Measurements from ENCODE around the gene SFXN5.
A peak's percentile ranks its signal among the peaks of the same experiment; 100 is the strongest.
"Not testable (repeated sequence)": the region's sequence is repeated elsewhere in the genome, so short reads cannot be mapped to it uniquely, and the experiment has no call there.

The SFXN5 gene

DNA sequence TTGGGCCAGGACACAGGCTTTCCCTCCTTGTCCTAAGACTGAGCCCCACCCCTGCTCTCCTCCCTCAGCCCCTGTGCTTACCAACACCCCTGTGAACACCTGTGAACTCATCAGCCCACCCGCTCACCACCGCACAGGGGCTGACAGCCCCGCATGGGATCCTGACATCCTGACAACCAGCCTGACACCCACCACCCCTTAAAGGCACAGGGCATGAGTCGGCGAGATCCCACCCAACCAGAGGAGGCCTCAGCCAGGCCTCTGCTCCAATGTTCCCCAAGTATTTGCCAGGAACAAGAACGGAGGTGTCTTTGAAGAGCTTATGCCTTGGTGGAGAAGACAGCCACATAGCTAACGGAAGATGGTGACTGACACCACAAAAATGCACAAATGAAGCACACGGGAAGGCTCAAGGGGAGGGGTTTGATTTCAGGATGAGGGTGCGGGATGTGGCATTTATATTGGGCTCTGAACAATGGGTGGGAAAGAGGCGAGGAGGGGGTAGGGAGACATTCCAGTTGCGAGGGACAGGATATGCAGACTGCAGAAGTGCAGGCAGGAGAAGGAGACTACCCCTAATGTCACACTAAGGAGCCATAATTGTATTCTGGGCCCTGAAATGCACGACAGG lies 30.2 kb upstream of the SFXN5 start:
- DNase-seq = no peak

DNA sequence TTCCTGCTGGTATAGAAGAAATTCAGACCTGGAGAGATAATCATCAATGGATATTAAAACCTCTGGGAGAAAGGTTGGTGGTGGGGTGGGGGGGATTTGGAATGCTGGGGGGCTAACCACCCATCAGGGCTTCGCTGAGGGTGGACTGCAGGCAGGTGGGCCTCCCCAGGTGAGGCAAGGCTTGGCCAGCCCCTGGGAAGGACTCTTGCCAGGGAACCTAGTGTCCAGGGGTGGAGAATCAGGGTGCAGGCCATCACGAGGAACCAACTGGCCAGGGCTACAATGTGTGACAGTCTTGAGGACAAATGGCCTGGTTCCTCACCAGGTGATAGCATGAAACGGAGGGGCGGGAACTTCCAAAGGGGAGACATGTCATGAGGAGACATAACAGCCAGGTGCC lies 29.4 kb upstream of the SFXN5 start:
- DNase-seq = no peak

DNA sequence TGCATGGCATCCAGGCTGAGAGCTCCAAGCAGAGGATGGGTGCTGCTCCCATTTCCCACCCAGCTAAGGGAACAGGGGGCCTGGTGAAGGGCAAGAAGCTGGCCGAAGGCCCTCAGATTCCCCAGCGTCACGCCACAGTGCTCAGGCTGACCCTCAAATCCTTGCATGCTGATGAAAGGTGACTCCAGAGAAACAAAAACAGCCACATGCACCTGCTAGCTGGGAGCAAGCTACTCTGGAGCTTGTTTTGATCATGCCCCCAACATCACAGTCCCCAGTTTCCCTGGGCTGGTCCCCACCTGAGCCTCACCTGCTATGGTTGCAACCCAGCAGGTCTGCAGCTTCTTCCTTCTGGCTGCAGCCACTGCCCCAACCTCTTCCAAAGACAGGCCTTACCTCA lies 28.0 kb upstream of the SFXN5 start:
- DNase-seq = no peak

- no peak for DNase-seq
Measured at GRCh38 chr2:73095910-73096309, 24.4 kb upstream of the SFXN5 start.

DNA sequence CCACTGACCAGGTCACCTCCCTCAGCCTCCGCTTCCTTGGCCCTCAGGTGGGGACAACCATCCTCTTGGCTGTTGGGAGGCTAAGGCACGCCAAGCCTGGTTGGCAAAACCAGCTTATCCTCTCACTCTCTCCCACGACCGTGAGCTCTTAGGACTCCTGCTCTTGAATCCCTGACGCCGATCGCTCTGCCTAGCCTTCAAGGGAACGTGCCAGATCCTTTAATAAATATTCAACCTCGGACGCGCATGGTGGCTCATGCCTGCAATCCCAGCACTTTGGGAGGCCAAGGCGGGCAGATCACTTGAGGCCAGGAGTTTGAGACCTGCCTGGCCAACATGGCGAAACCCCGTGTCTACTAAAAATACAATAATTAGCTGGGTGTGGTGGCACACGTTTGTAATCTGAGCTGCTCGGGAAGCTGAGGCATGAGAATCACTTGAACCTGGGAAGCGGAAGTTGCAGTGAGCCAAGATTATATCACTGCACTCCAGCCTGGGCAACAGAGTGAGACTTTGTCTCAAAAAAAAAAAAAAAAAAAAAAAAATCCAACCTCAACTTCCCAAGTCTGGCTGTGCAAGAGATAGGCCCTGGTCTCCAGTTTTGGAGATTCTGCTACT lies 22.2 kb upstream of the SFXN5 start:
- DNase-seq = not testable (repeated sequence)

DNA sequence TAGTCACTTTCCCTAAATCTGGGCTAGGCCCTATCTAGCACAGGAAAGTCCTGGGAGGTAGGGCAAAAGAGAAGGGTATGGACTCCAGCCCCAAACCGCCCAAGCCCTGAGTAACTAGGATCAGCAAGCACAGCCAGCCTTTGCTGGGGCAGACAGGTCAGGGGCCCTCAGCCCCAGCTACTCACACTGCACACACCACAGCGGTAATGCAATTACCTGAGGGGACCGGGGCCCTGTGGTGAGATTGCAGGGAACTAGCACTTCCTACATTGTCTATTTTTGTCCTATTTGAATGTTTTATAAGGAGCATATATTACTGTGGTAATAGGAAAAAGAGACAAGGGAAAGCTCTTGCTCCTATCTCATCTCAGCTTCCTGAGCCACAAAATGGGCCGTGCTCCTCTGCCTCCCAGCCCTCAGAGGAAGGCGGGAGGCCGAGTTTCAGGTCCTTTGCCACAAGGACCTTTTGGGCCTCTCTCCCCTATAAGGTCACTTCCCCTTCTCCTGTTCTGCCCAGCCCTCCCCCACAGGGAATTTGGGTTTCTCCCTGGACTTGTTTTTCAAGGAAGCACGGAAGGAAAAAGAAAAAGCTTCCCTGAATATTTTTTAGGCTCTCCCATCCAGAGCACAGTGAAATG lies 20.8 kb upstream of the SFXN5 start:
- no peak for DNase-seq

GRCh38 chr2:73091696-73092095 lies 20.2 kb upstream of the SFXN5 start:
- DNase-seq = no peak

- DNase-seq = no peak
Measured at GRCh38 chr2:73091164-73091563, 19.7 kb upstream of the SFXN5 start.

DNA sequence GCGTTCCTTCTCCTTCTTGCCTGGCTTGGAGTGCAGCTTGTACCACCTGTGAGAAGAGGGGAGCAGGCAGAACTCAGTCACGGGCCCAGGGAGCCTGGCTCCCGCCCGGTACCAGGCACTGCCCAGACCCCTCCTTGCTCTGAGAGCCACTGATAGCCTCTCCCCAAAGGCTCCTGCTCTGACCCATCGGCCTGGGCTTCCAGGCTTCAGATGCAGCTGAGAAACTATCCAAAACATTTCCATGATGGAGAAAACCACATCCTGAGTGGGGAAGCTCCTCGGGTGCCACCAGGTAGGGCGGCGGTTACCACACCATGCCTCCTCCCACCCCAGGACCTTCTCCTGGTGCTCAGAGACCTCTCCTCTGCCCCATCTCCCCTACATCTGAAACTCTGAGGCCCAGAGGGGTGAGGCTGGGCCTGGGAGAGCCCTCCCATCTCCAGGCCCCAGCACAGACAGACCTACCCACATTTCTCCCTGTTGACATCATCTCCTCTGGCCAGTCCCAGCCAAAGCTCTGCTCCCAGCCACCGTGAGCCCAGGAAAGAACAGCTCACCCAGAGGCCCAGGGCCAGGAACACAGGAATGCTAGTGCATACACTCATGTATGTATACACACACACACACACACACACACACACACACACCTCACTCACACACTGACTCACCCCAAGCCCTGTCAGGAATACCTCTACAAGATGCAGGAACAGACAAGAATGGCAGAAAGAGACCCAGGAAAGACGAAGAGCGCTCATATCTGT lies 17.9 kb upstream of the SFXN5 start:
- DNase-seq = no peak

- DNase-seq = no peak
Measured at GRCh38 chr2:73088703-73089102, 17.2 kb upstream of the SFXN5 start.

DNA sequence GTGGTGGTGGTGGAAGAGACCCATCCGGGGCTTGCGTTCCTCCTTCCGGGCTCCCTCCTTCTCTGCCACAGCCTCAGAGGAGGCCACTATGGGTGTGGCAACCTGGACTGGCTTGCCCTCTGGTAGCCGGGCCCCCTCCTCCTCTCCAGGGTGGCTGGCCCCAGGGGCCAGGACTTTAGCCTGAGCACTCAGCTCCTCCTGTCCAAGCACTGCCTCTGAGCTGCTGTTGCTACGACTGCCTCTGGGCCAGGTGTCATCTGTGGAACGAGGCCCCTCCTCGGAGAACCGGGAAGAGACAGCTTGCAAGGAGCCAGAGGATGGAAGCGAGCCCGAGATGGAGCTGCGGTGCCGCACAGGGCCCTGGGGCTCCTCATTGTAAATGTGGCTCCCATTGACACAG lies 16.7 kb upstream of the SFXN5 start:
- no peak for DNase-seq

GRCh38 chr2:73087311-73087710 lies 15.8 kb upstream of the SFXN5 start:
- DNase-seq = no peak

GRCh38 chr2:73085691-73086090 lies 14.2 kb upstream of the SFXN5 start:
- DNase-seq = peak; percentile 17

- DNase-seq = no peak
Measured at GRCh38 chr2:73084971-73085370, 13.5 kb upstream of the SFXN5 start.

- DNase-seq = no peak
Measured at GRCh38 chr2:73083886-73084800, 12.6 kb upstream of the SFXN5 start.

GRCh38 chr2:73082523-73083410 lies 11.3 kb upstream of the SFXN5 start:
- no peak for DNase-seq

- DNase-seq = no peak
Measured at GRCh38 chr2:73081181-73081671, 9.7 kb upstream of the SFXN5 start.

- DNase-seq = no peak
Measured at GRCh38 chr2:73080321-73081131, 9.0 kb upstream of the SFXN5 start.

- no peak for DNase-seq
Measured at GRCh38 chr2:73079636-73080035, 8.1 kb upstream of the SFXN5 start.
